RWPE2 (cell line): ENCODE measurements around the gene LRRC73.
"Not testable (repeated sequence)": the region's sequence is repeated elsewhere in the genome, so short reads cannot be mapped to it uniquely, and the experiment has no call there.

Experiments
- ATAC-seq: fragments of 200-7000 bp; cut with Tn5 transposase; 3 replicates; pipeline ENCODE4 v1.9.1; 2021; ENCODE audit warnings: low read depth
- DNase-seq: peaks from one replicate; pipeline ENCODE4 v3.0.0-alpha.2; 2020; ENCODE audit warnings: low spot score
- H3K27ac ChIP-seq: fragments of 450-650 bp; 2 replicates; pipeline ENCODE4 v1.5.1; 2017; ENCODE audit warnings: mild to moderate bottlenecking; ENCODE audit not compliant: poor library complexity, severe bottlenecking
- H3K27me3 ChIP-seq: fragments of 250-450 bp; sonication (Bioruptor Pico); 2 replicates; pipeline ENCODE4 v1.5.1; 2021; ENCODE audit warnings: mild to moderate bottlenecking, moderate library complexity; ENCODE audit not compliant: insufficient read depth, poor library complexity, severe bottlenecking
- H3K36me3 ChIP-seq: fragments of 250-450 bp; sonication (Bioruptor Pico); 2 replicates; pipeline ENCODE4 v1.5.1; 2020; ENCODE audit warnings: low read depth, mild to moderate bottlenecking, moderate library complexity
- H3K4me1 ChIP-seq: fragments of 250-450 bp; sonication (Bioruptor Pico); 2 replicates; pipeline ENCODE4 v1.5.1; 2021; ENCODE audit warnings: mild to moderate bottlenecking, moderate library complexity; ENCODE audit not compliant: insufficient read depth, poor library complexity, severe bottlenecking
- H3K4me3 ChIP-seq: fragments of 250-450 bp; sonication (Bioruptor Pico); 2 replicates; pipeline ENCODE4 v1.5.1; 2021; ENCODE audit warnings: mild to moderate bottlenecking, moderate library complexity; ENCODE audit not compliant: severe bottlenecking
- H3K9me3 ChIP-seq: fragments of 250-450 bp; sonication (Bioruptor Pico); 2 replicates; pipeline ENCODE4 v1.5.1; 2021; ENCODE audit warnings: mild to moderate bottlenecking, moderate library complexity; ENCODE audit not compliant: severe bottlenecking
- TF ChIP-seq, protein P1 (sequence below): fragments of 450-650 bp; IDR thresholded peaks from one replicate; pipeline ENCODE4 v1.5.1; 2017; ENCODE audit warnings: mild to moderate bottlenecking, moderate library complexity; ENCODE audit not compliant: poor library complexity, severe bottlenecking

Gene LRRC73

DNA sequence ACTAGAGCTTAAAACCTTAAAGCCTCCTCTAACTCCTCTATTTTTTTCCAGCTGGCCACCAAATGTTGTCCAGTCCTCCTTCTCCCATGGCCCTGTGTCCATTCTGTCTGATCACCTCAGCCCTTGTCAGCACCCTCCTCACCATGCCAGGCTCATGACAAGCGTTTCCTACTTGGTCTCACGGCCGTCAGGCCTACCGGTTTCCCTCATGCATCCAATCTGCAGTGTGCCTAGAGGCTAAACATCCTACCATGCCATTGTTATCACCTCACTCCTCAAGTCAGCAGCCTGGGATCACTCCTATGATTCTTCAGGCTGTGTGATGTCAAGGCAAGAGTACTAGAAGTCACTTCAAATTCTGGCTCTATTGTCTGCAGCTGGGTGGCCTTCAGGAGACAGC, 42.4 kb downstream of the LRRC73 start:
- Histone ChIP-seq H3K4me3 (no peak overlapping the region), H3K27ac (no peak overlapping the region), H3K4me1 (peaks cover 3% of the 10 kb centered on the region), H3K9me3 (no peaks in the 10 kb centered on the region), H3K27me3 (no peaks in the 10 kb centered on the region), H3K36me3 (no peaks in the 10 kb centered on the region)
- TF ChIP-seq, protein P1, sequence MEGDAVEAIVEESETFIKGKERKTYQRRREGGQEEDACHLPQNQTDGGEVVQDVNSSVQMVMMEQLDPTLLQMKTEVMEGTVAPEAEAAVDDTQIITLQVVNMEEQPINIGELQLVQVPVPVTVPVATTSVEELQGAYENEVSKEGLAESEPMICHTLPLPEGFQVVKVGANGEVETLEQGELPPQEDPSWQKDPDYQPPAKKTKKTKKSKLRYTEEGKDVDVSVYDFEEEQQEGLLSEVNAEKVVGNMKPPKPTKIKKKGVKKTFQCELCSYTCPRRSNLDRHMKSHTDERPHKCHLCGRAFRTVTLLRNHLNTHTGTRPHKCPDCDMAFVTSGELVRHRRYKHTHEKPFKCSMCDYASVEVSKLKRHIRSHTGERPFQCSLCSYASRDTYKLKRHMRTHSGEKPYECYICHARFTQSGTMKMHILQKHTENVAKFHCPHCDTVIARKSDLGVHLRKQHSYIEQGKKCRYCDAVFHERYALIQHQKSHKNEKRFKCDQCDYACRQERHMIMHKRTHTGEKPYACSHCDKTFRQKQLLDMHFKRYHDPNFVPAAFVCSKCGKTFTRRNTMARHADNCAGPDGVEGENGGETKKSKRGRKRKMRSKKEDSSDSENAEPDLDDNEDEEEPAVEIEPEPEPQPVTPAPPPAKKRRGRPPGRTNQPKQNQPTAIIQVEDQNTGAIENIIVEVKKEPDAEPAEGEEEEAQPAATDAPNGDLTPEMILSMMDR: no peak
- ATAC-seq: no peak
- no peak for DNase-seq

DNA sequence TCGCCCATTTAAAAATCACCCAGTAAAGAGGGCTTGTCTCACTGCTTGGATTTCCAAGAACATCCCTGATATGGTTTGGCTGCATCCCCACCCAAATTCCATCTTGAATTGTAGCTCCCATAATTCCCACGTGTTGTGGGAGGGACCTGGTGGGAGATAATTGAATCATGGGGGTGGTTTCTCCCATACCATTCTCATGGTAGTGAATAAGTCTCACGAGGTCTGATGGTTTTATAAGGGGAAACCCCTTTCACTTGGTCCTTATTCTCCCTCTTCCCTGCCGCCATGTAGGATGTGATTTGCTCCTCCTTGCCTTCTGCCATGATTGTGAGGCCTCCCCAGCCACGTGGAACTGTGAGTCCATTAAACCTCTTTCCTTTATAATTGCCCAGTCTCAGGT, 42.9 kb downstream of the LRRC73 start:
- not testable (repeated sequence) for H3K36me3 ChIP-seq, H3K9me3 ChIP-seq, H3K4me1 ChIP-seq, H3K4me3 ChIP-seq, H3K27me3 ChIP-seq, ATAC-seq, DNase-seq, H3K27ac ChIP-seq

DNA sequence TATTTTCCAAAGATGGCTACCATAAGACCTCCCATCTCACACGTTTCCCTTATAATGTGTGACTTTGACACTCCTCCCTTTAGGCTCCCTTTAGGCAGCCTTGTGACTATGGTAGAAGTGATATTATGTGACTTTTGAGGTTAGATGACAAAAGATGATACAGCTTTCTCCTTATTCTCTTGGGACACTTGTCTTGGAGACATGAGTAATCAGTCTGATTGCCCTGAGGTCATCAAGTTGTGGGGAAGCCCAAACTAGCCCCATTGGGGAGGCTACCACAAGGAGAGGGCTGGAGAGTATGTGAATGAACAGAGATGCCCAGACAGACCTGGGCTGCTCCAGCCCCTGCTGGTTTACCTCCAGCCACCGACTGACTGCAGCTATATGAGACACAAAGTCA, 44.2 kb downstream of the LRRC73 start:
- no peak for ATAC-seq
- Histone ChIP-seq H3K4me3 (no peak overlapping the region), H3K27me3 (no peaks in the 10 kb centered on the region), H3K9me3 (no peaks in the 10 kb centered on the region), H3K4me1 (no peaks in the 10 kb centered on the region), H3K27ac (no peak overlapping the region), H3K36me3 (no peaks in the 10 kb centered on the region)
- TF ChIP-seq, protein P1: no peak
- no peak for DNase-seq

DNA sequence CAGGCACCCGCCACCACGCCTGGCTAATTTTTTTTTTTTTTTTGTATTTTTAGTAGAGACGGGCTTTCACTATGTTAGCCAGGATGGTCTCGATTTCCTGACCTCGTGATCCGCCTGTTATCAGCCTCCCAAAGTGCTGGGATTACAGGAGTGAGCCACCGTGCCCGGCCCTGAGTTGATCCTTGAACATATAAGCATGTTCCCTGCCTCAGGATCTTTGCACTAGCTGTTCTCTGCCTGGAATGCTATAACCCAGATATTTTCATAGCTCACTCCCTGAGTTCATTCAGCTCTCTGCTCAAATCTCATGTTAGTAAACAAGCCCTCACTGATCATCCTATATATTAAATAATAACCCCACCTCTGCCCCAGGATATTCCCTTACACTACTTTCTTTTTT, 45.8 kb downstream of the LRRC73 start:
- Histone ChIP-seq H3K27me3 (no peaks in the 10 kb centered on the region), H3K27ac (no peak overlapping the region), H3K9me3 (no peaks in the 10 kb centered on the region), H3K4me1 (no peaks in the 10 kb centered on the region), H3K36me3 (no peaks in the 10 kb centered on the region), H3K4me3 (no peak overlapping the region)
- DNase-seq (no peak), ATAC-seq (no peak)
- TF ChIP-seq, protein P1: no peak

DNA sequence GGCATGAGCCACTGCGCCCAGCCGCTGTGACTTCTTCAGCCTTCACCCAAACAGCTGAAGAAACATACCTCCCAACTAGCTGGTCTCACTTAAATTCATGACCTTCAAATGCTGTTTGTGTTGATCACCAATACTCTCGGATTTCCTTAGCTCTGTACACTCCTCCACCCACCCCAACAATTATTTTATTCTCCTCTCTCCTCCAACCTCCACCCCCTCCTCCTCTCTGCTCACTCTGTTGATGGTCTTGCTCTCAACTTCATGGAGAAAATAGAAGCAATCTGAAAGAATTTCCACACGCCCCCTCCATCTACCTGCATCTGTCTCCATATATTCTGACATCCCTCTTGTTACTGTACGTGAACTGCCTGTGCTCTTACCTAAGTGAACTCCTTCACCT, 48.2 kb downstream of the LRRC73 start:
- no peak for ATAC-seq
- no peak overlapping the region for H3K4me3 ChIP-seq
- TF ChIP-seq, protein P1: no peak
- DNase-seq: no peak
- H3K9me3 ChIP-seq: no peaks in the 10 kb centered on the region
- H3K36me3 ChIP-seq: no peaks in the 10 kb centered on the region
- no peak overlapping the region for H3K27ac ChIP-seq
- H3K4me1 ChIP-seq: no peaks in the 10 kb centered on the region
- H3K27me3 ChIP-seq: no peaks in the 10 kb centered on the region
